Kidney (tissue), 14 donors: Measurements from ENCODE around the gene EMC1. TPM values are rescaled to one million over a fixed set of nuclear protein-coding genes. Genes with fewer than 3 reads are reported as not detected.
A peak's percentile ranks its signal among the peaks of the same experiment; 100 is the strongest.

ENCODE experiments used
- DNase-seq, 5 donors: peaks; one replicate each; pipeline ENCODE4 v3.0.0-alpha.2; 2013 to 2020
- FAIRE-seq: peaks from 2 replicates; lab custom pipeline; 2012; peaks lifted over from hg19 to GRCh38; lab: Jason Lieb, UNC
- H3K27ac ChIP-seq, 2 donors: one replicate each; pipeline ENCODE4 v1.7.0; 2013; ENCODE audit warnings: low read depth in 2 of 2, low read length in 2 of 2, inconsistent platforms in 1 of 2
- H3K27me3 ChIP-seq: one replicate; pipeline ENCODE4 v1.7.1; 2013; ENCODE audit warnings: low read length, inconsistent platforms; ENCODE audit not compliant: control insufficient read depth, insufficient read depth
- H3K36me3 ChIP-seq, 3 donors: one replicate each; pipeline versions ENCODE4 v1.7.0 to v1.7.1; 2013; ENCODE audit warnings: low read length in 3 of 3, control low read depth in 1 of 3, inconsistent platforms in 1 of 3; ENCODE audit not compliant: insufficient read depth in 3 of 3, control insufficient read depth in 2 of 3
- H3K4me1 ChIP-seq, 3 donors: one replicate each; pipeline versions ENCODE4 v1.7.0 to v1.7.1; 2013; ENCODE audit warnings: low read length in 3 of 3, inconsistent platforms in 1 of 3, low read depth in 1 of 3; ENCODE audit not compliant: control insufficient read depth in 2 of 3, insufficient read depth in 2 of 3
- H3K4me3 ChIP-seq, 3 donors: one replicate each; pipeline versions ENCODE4 v1.7.0 to v1.8.1; 2013; ENCODE audit warnings: low read length in 3 of 3, control low read depth in 1 of 3, inconsistent platforms in 1 of 3
- H3K9ac ChIP-seq, 3 donors: one replicate each; pipeline versions ENCODE4 v1.7.0 to v1.7.1; 2013; ENCODE audit warnings: low read length in 3 of 3, control low read depth in 1 of 3, inconsistent platforms in 1 of 3
- H3K9me3 ChIP-seq, 3 donors: one replicate each; pipeline versions ENCODE4 v1.7.0 to v1.7.1; 2013; ENCODE audit warnings: low read length in 3 of 3, control low read depth in 1 of 3, inconsistent platforms in 1 of 3; ENCODE audit not compliant: control insufficient read depth in 2 of 3, insufficient read depth in 1 of 3
- CTCF ChIP-seq: IDR thresholded peaks from 3 replicates; pipeline ENCODE4 v1.5.1; 2012; ENCODE audit warnings: mild to moderate bottlenecking, moderate library complexity, borderline replicate concordance; ENCODE audit not compliant: insufficient read depth; ENCODE audit errors: extremely low read depth
- intact Hi-C: fragments of 100-400 bp; cut with DNase I; formaldehyde crosslinking; loops from one replicate; pipeline ENCODE4 v1.11.1; 2022
- polyA plus RNA-seq: library from polyadenylated mRNA; stranded (reverse); fragments of 350-450 nt; fragmentation: Illumina TruSeq; extraction: RNeasy Lipid Tissue Mini Kit (QIAGEN cat#74804); gene quantifications from one replicate; pipeline ENCODE4 v1.2.3, GENCODE V29; 2014; ENCODE audit warnings: low read depth, low replicate concordance; ENCODE audit not compliant: insufficient read depth
- total RNA-seq: library from RNA; stranded (reverse); fragmentation: NEBNext Ultra II Directional; extraction: Animal tissue kit (Norgen Biotek cat#: 25700); gene quantifications from one replicate; pipeline ENCODE4 v1.2.1, GENCODE V29; 2021
- donor health status: control.
- donor health status: control.
- donor health status: control.
- donor health status: control.
- donor health status: control.
- donor health status: DM: yes; HTN: yes; CAD: no.
- donor health status: Normal renal cell carcinoma (clear cell type).

EMC1 gene
- total and polyA plus RNA-seq, 2 donors from 2014 or later, result 14.7 to 42.0 TPM

DNA sequence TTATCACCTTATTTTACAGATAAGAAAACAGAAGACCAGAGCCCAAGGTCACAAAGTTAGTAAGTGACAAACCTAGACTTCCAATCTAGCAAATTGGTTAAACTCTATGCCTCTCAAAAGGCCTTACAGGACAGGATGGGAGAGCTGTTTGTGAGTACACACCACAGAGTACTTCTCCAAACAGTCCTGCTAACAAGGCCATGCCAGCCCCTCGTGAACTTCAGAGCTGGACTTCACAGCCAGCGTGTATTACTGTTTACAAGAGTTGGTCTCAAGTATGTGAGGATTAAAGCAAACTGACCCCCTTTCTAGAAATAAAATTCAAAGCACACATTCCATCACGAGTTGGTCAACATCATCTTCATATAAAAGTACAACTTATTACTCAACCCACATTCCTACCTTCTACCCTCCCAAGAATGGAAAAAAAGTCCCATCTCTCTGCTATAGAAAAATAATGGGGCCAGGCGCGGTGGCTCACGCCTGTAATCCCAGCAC lies 21.4 kb downstream of the EMC1 start:
- TF ChIP-seq CTCF, result no peak
- H3K9me3 ChIP-seq, result no peaks in the 10 kb centered on the region
- no peaks in the 10 kb centered on the region for H3K4me1 ChIP-seq
- peaks cover 12 to 44% (median 41%) of the 10 kb centered on the region in 3 donors for H3K36me3 ChIP-seq
- no peaks in the 10 kb centered on the region for H3K27me3 ChIP-seq
- no peak overlapping the region for H3K27ac ChIP-seq
- no peak overlapping the region for H3K9ac ChIP-seq
- no peak overlapping the region for H3K4me3 ChIP-seq
- intact Hi-C loops, result no loop called here
- DNase-seq, result no peak
- no peak for FAIRE-seq

GRCh38 chr1:19229229-19229628 lies 22.1 kb downstream of the EMC1 start:
- intact Hi-C loops, result no loop called here
- Histone ChIP-seq H3K4me1 (no peaks in the 10 kb centered on the region), H3K27me3 (no peaks in the 10 kb centered on the region), H3K27ac (no peak overlapping the region), H3K4me3 (no peak overlapping the region), H3K36me3 (peaks cover 10 to 43% (median 39%) of the 10 kb centered on the region in 3 donors), H3K9me3 (no peaks in the 10 kb centered on the region), H3K9ac (no peak overlapping the region)
- no peak for TF ChIP-seq CTCF
- DNase-seq (peak in 1 of 5 donors; percentile 3), FAIRE-seq (no peak)

DNA sequence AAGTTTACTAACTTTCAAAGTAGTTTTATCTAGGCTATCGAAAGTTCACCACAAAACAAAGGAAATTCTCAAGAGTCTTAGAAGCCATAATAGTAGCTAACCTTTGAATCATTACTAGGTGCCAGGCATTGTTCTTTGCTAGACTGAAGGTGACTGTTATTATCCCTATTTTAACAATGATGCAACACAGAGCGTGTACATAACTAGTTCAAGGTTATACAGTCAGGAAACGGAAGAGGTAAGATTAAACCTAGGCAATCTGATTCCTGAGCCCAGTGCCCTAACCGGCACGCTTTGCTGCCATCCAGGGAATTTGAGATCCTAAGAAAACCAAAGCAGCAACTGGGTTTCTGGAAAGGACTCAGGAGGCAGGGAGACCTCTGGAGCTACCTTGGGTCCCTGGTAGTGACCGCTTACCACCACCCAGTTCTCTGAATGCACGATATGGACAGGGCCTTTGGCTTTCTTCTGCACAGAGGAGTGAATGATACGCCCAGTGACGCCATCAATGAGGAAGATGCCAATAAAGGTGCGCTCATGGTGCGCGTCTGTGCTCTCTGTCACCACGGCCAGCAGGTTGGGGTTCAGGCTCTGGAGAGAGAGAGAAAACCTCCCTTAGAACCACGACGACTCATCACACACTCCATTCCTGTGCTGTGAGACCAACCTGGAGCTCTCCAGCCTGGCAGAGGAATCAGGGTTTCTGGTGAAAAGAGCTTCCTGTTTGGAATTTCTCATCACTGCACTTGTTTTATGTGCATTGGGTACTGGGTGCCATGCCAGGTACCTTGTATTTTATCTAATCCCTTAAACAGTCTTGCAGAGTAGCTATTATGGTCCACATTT lies 28.1 kb downstream of the EMC1 start:
- H3K36me3 ChIP-seq, result peaks cover 14 to 69% (median 42%) of the 10 kb centered on the region in 3 donors
- FAIRE-seq (no peak), DNase-seq (no peak)
- H3K9me3 ChIP-seq, result no peaks in the 10 kb centered on the region
- TF ChIP-seq CTCF, result no peak
- H3K4me3 ChIP-seq, result no peak overlapping the region
- no peaks in the 10 kb centered on the region for H3K4me1 ChIP-seq
- intact Hi-C loops, result no loop called here
- no peaks in the 10 kb centered on the region for H3K27me3 ChIP-seq
- no peak overlapping the region for H3K27ac ChIP-seq
- H3K9ac ChIP-seq, result no peak overlapping the region
